WTC11 (cell line): ENCODE results near the gene FRMD4A. TPM values are rescaled to one million over a fixed set of nuclear protein-coding genes. Genes with fewer than 3 reads are reported as not detected.

Experiments
- ATAC-seq: fragments of 200-7000 bp; cut with Tn5 transposase; 2 replicates; pipeline ENCODE4 v1.10.0; 2021; ENCODE audit warnings: mild to moderate bottlenecking, moderate library complexity
- CTCF ChIA-PET: fragments of 300-600 bp; sonication (Branson Sonifier 250); formaldehyde crosslinking; loops from one replicate; lab custom pipeline; 2021; ENCODE audit warnings: antibody characterized with exemption; lab: Charles Lee
- POLR2A ChIA-PET: fragments of 350-600 bp; sonication (Branson Sonifier 250); formaldehyde crosslinking; loops from one replicate; lab custom pipeline; 2021; ENCODE audit warnings: antibody characterized with exemption; lab: Charles Lee
- DNase-seq: peaks from one replicate; pipeline ENCODE4 v3.0.0; 2021; ENCODE audit warnings: low spot score
- H3K27ac Mint-ChIP-seq: 2 replicates; pipeline ENCODE4 v1.8.0; 2021; ENCODE audit warnings: mixed read lengths
- H3K27me3 Mint-ChIP-seq: 2 replicates; pipeline ENCODE4 v1.8.0; 2021; ENCODE audit warnings: low read depth, mild to moderate bottlenecking, moderate library complexity, mixed read lengths
- H3K36me3 Mint-ChIP-seq: 2 replicates; pipeline ENCODE4 v1.8.0; 2021; ENCODE audit warnings: mixed read lengths
- H3K4me1 Mint-ChIP-seq: 2 replicates; pipeline ENCODE4 v1.8.0; 2022; ENCODE audit warnings: mixed read lengths
- H3K4me3 Mint-ChIP-seq: 2 replicates; pipeline ENCODE4 v1.8.0; 2021; ENCODE audit warnings: mild to moderate bottlenecking, moderate library complexity, mixed read lengths
- H3K9me3 Mint-ChIP-seq: 2 replicates; pipeline ENCODE4 v1.8.0; 2021; ENCODE audit warnings: mixed read lengths
- ARID4B ChIP-seq: sonication (generic); formaldehyde crosslinking; IDR thresholded peaks from 2 replicates; pipeline ENCODE4 v1.8.0; 2023; ENCODE audit warnings: missing genetic modification reagents, mild to moderate bottlenecking, borderline replicate concordance
- E2F5 ChIP-seq: sonication (generic); formaldehyde crosslinking; IDR thresholded peaks from 2 replicates; pipeline ENCODE4 v1.8.1; 2022; ENCODE audit warnings: mild to moderate bottlenecking, moderate library complexity, missing genetic modification reagents
- GRHL2 ChIP-seq: fragments of 250-450 bp; sonication (Bioruptor Pico); IDR thresholded peaks from 2 replicates; pipeline ENCODE4 v1.8.0; 2022; ENCODE audit warnings: mild to moderate bottlenecking, moderate library complexity; ENCODE audit not compliant: insufficient replicate concordance, severe bottlenecking
- HMGA2 ChIP-seq: fragments of 250-450 bp; sonication (Bioruptor Pico); IDR thresholded peaks from 2 replicates; pipeline ENCODE4 v1.4.0; 2021; ENCODE audit warnings: mild to moderate bottlenecking, moderate library complexity
- HMGXB4 ChIP-seq: sonication (generic); formaldehyde crosslinking; IDR thresholded peaks from 2 replicates; pipeline ENCODE4 v1.8.1; 2023; ENCODE audit warnings: mild to moderate bottlenecking, moderate library complexity, missing genetic modification reagents
- JAZF1 ChIP-seq: fragments of 250-450 bp; sonication (Bioruptor Pico); IDR thresholded peaks from 2 replicates; pipeline ENCODE4 v1.9.0; 2021; ENCODE audit warnings: moderate library complexity, mild to moderate bottlenecking, inconsistent platforms
- MXD4 ChIP-seq: fragments of 250-450 bp; sonication (Bioruptor Pico); IDR thresholded peaks from 2 replicates; pipeline ENCODE4 v1.8.0; 2021; ENCODE audit warnings: mild to moderate bottlenecking, moderate library complexity, borderline replicate concordance
- RELA ChIP-seq: sonication (generic); formaldehyde crosslinking; IDR thresholded peaks from 2 replicates; pipeline ENCODE4 v1.8.1; 2022; ENCODE audit warnings: missing genetic modification reagents, mild to moderate bottlenecking, borderline replicate concordance
- SMAD4 ChIP-seq: sonication (generic); formaldehyde crosslinking; IDR thresholded peaks from 2 replicates; pipeline ENCODE4 v1.8.0; 2022; ENCODE audit warnings: mild to moderate bottlenecking, missing genetic modification reagents
- STAT6 ChIP-seq: sonication (generic); formaldehyde crosslinking; conservative IDR thresholded peaks from 2 replicates; pipeline ENCODE4 v1.8.1; 2023; ENCODE audit warnings: mild to moderate bottlenecking, low read depth, missing genetic modification reagents, moderate library complexity
- TEAD1 ChIP-seq: sonication (generic); formaldehyde crosslinking; IDR thresholded peaks from 2 replicates; pipeline ENCODE4 v1.8.0; 2022; ENCODE audit warnings: mild to moderate bottlenecking, missing genetic modification reagents
- USF2 ChIP-seq: sonication (generic); formaldehyde crosslinking; IDR thresholded peaks from 2 replicates; pipeline ENCODE4 v1.8.1; 2023; ENCODE audit warnings: mild to moderate bottlenecking, missing genetic modification reagents, moderate library complexity
- ZBTB21 ChIP-seq: sonication (generic); formaldehyde crosslinking; IDR thresholded peaks from 2 replicates; pipeline ENCODE4 v1.8.1; 2023; ENCODE audit warnings: mild to moderate bottlenecking, missing genetic modification reagents, borderline replicate concordance
- ZNF121 ChIP-seq: sonication (generic); formaldehyde crosslinking; IDR thresholded peaks from 2 replicates; pipeline ENCODE4 v1.8.0; 2023; ENCODE audit warnings: missing genetic modification reagents
- ZNF416 ChIP-seq: fragments of 250-450 bp; sonication (Bioruptor Pico); IDR thresholded peaks from 2 replicates; pipeline ENCODE4 v1.9.0; 2021; ENCODE audit warnings: mild to moderate bottlenecking, inconsistent platforms
- ZNF425 ChIP-seq: fragments of 250-450 bp; sonication (Bioruptor Pico); conservative IDR thresholded peaks from 2 replicates; pipeline ENCODE4 v1.9.0; 2021; ENCODE audit warnings: mild to moderate bottlenecking
- total RNA-seq: library from RNA; stranded (reverse); gene quantifications from 3 replicates; pipeline ENCODE4 v1.2.3, GENCODE V29; 2021

The FRMD4A gene
- total RNA-seq, 1 experiment from 2014 or later = 35.5 TPM

GRCh38 chr10:13658264-13658663, 672.5 kb downstream of the FRMD4A start:
- Mint-ChIP-seq H3K36me3 (peaks cover 5% of the 10 kb centered on the region; the same call in 1 of the 2 replicates), H3K9me3 (no peaks in the 10 kb centered on the region), H3K4me3 (no peak overlapping the region), H3K4me1 (peaks cover 13% of the 10 kb centered on the region), H3K27ac (no peak overlapping the region), H3K27me3 (no peaks in the 10 kb centered on the region)
- no peak for DNase-seq
- no peak for ATAC-seq
- ChIA-PET POLR2A (no interaction called here), CTCF (no interaction called here)
- TF ChIP-seq USF2 (CRISPR knock-in tag) (no peak), GRHL2 (CRISPR knock-in tag) (no peak), E2F5 (CRISPR knock-in tag) (no peak), ZBTB21 (CRISPR knock-in tag) (no peak), ZNF121 (CRISPR knock-in tag) (no peak), ZNF425 (no peak), HMGXB4 (CRISPR knock-in tag) (no peak), STAT6 (CRISPR knock-in tag) (no peak), MXD4 (CRISPR knock-in tag) (no peak), SMAD4 (CRISPR knock-in tag) (no peak), JAZF1 (CRISPR knock-in tag) (no peak), ZNF416 (CRISPR knock-in tag) (no peak), RELA (CRISPR knock-in tag) (no peak), HMGA2 (no peak), TEAD1 (CRISPR knock-in tag) (no peak), ARID4B (CRISPR knock-in tag) (no peak)
